Hepatocyte (in vitro differentiated cells): Measurements from ENCODE around the gene ATXN1. TPM values are rescaled to one million over a fixed set of nuclear protein-coding genes. Genes with fewer than 3 reads are reported as not detected.

ENCODE experiments used
- DNase-seq: peaks from one replicate; pipeline ENCODE4 v3.0.0-alpha.2; 2016; ENCODE audit warnings: low spot score
- H2AFZ ChIP-seq: fragments of 200-600 bp; sonication (generic); 2 replicates; pipeline ENCODE4 v1.6.0; 2016; ENCODE audit warnings: antibody characterized with exemption, mild to moderate bottlenecking
- H3K27ac ChIP-seq: fragments of 200-600 bp; sonication (generic); 2 replicates; pipeline ENCODE4 v1.5.1; 2016; ENCODE audit warnings: mild to moderate bottlenecking
- H3K27me3 ChIP-seq: fragments of 200-600 bp; sonication (generic); 2 replicates; pipeline ENCODE4 v1.6.1; 2016
- H3K36me3 ChIP-seq: fragments of 200-600 bp; sonication (generic); replicated peaks from 2 replicates; pipeline ENCODE4 v1.5.1; 2016; ENCODE audit warnings: low read depth; ENCODE audit not compliant: insufficient read depth
- H3K4me1 ChIP-seq: fragments of 200-600 bp; sonication (generic); 2 replicates; pipeline ENCODE4 v1.5.1; 2016; ENCODE audit warnings: mild to moderate bottlenecking, moderate library complexity; ENCODE audit not compliant: insufficient read depth
- H3K4me2 ChIP-seq: fragments of 200-600 bp; sonication (generic); 2 replicates; pipeline ENCODE4 v1.6.0; 2016
- H3K4me3 ChIP-seq: fragments of 200-600 bp; sonication (generic); 2 replicates; pipeline ENCODE4 v1.5.1; 2016; ENCODE audit warnings: mild to moderate bottlenecking
- H3K79me2 ChIP-seq: fragments of 200-600 bp; sonication (generic); 2 replicates; pipeline ENCODE4 v1.6.0; 2017; ENCODE audit warnings: mild to moderate bottlenecking
- H3K9me2 ChIP-seq: fragments of 200-600 bp; sonication (generic); replicated peaks from 2 replicates; pipeline ENCODE4 v1.6.0; 2017; ENCODE audit warnings: mild to moderate bottlenecking; ENCODE audit not compliant: insufficient read depth
- H3K9me3 ChIP-seq: fragments of 200-600 bp; sonication (generic); 2 replicates; pipeline ENCODE4 v1.5.1; 2016; ENCODE audit warnings: low read depth, mild to moderate bottlenecking
- H4K20me1 ChIP-seq: fragments of 200-600 bp; sonication (generic); 2 replicates; pipeline ENCODE4 v1.6.0; 2016; ENCODE audit warnings: mild to moderate bottlenecking; ENCODE audit not compliant: insufficient read depth, poor library complexity, severe bottlenecking
- CTCF ChIP-seq: fragments of 200-600 bp; sonication (generic); IDR thresholded peaks from 2 replicates; pipeline ENCODE4 v1.5.1; 2016; ENCODE audit warnings: antibody characterized with exemption, mild to moderate bottlenecking; ENCODE audit not compliant: poor library complexity
- EZH2 ChIP-seq: fragments of 200-600 bp; sonication (generic); IDR thresholded peaks from 2 replicates; pipeline ENCODE4 v1.6.1; 2016; ENCODE audit warnings: antibody characterized with exemption, mild to moderate bottlenecking, borderline replicate concordance
- EZH2phosphoT487 ChIP-seq: fragments of 200-600 bp; sonication (generic); IDR thresholded peaks from one replicate; pipeline ENCODE4 v1.6.1; 2018; ENCODE audit warnings: antibody characterized with exemption, mild to moderate bottlenecking, low read depth, moderate library complexity; ENCODE audit not compliant: unreplicated experiment, severe bottlenecking
- WGBS: methylation state at CpG from one replicate; pipeline ENCODE4 v1.1.6; 2016; ENCODE audit warnings: low lambda C conversion rate; ENCODE audit errors: missing lambda C conversion rate; 5-methylcytosine and 5-hydroxymethylcytosine counted together
- polyA plus RNA-seq: library from polyadenylated mRNA; unstranded; fragments of >200 nt; fragmentation: Nextera tagmentation; extraction: Ambion mirVana; gene quantifications from 2 replicates; pipeline ENCODE4 v1.2.1, GENCODE V29; 2016
- total RNA-seq: library from RNA; depleted of rRNA; stranded (reverse); fragments of >200 nt; gene quantifications from 2 replicates; pipeline ENCODE4 v1.2.3, GENCODE V29; 2014

Gene ATXN1
- total and polyA plus RNA-seq, 2 experiments from 2014 or later = 14.7 to 32.6 TPM

DNA sequence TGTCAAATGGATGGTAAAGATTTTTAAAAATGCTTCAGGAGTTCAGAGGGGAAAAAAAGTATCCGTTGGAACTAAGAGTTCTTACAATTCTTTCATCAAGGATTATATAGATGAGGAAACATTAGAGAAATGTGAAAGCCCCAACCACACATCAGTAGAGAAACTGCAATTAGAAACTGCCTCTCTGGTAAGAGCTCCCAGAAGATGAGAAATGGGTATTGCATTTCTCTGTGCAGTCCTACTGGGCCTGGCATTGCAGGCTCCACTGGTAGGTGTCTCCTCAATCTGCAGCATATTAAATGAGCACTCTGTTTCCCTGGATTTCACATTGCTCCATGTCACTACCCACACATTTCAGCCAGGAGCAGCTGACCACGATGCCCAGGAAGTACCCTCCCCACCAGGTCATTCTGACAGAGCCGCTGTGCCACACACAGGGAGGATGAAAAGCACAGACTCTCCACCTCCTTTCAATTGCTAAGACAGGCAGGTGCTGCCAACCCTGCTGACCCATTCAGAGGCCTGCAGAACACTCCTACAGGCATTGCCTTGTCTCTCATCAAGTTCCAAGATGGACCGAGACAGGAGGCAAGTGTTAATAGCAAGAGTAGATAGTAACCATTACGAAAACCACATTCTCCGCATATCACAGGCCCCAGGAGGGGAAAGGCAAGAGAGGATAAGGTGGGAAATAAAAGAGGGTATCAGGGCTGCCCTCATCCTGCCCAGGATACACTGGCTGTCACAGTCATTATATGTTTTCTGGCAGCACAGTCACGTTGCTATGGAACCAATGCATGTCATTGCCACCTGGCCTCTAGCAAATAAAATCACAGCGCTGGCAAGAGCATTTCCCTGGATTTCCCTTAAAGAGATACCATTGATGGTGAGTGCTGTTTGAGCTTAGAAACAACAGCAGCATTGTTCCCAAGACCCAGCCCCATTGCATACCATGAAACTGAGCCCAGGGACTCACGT is 241.7 kb downstream of the ATXN1 start:
- H3K4me2 ChIP-seq = no peak overlapping the region
- H3K9me2 ChIP-seq = no peaks in the 10 kb centered on the region
- no peaks in the 10 kb centered on the region for H3K27me3 ChIP-seq
- H3K9me3 ChIP-seq = no peaks in the 10 kb centered on the region
- H3K36me3 ChIP-seq = no peaks in the 10 kb centered on the region
- peaks cover 3% of the 10 kb centered on the region for H3K79me2 ChIP-seq
- H3K4me1 ChIP-seq = peaks cover 5% of the 10 kb centered on the region
- 63% methylated on average over 9 of the region's 9 CpGs for WGBS
- peak overlapping the region; percentile 33 for H3K27ac ChIP-seq
- TF ChIP-seq CTCF = no peak
- no peak for TF ChIP-seq EZH2phosphoT487
- TF ChIP-seq EZH2 = no peak
- H2AFZ ChIP-seq = no peak overlapping the region
- no peak overlapping the region for H3K4me3 ChIP-seq
- no peak for DNase-seq
- peaks cover 4% of the 10 kb centered on the region for H4K20me1 ChIP-seq

DNA sequence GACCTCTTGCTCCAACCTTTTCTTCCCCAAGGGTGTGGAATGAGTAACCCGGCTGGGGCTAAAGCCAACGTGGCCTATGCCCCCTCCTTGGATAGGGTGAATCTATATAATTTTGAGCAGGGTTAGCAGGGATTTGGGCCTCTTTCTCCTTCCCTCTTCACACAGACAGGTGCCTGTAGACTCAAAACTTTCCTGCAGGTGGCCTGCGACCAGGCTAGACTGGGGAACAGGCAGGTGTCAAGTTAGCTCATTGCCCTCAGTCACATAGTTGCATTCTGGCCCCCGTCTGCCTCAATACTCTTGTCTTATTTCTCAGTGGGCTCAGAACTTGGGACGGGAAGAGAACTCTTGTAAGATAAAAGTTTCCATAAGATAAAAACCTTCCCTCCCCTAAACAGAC is 243.0 kb downstream of the ATXN1 start:
- Histone ChIP-seq H3K79me2 (peaks cover 3% of the 10 kb centered on the region), H3K9me3 (no peaks in the 10 kb centered on the region), H3K27me3 (no peaks in the 10 kb centered on the region), H3K4me1 (no peaks in the 10 kb centered on the region), H3K27ac (no peak overlapping the region), H3K4me3 (no peak overlapping the region), H3K9me2 (no peaks in the 10 kb centered on the region), H3K4me2 (no peak overlapping the region), H4K20me1 (peaks cover 4% of the 10 kb centered on the region), H2AFZ (no peak overlapping the region), H3K36me3 (no peaks in the 10 kb centered on the region)
- WGBS = 68% methylated on average over 5 of the region's 5 CpGs
- TF ChIP-seq CTCF (no peak), EZH2 (no peak), EZH2phosphoT487 (no peak)
- no peak for DNase-seq

GRCh38 chr6:16514249-16514648 is 247.0 kb downstream of the ATXN1 start:
- TF ChIP-seq CTCF = peak; percentile 55
- TF ChIP-seq EZH2 = no peak
- no peaks in the 10 kb centered on the region for H3K9me2 ChIP-seq
- H3K4me1 ChIP-seq = peaks cover 19% of the 10 kb centered on the region
- no peaks in the 10 kb centered on the region for H3K27me3 ChIP-seq
- H3K9me3 ChIP-seq = no peaks in the 10 kb centered on the region
- no peaks in the 10 kb centered on the region for H3K36me3 ChIP-seq
- no peak overlapping the region for H3K27ac ChIP-seq
- WGBS = 40% methylated on average over 8 of the region's 8 CpGs
- no peak overlapping the region for H3K4me2 ChIP-seq
- H3K4me3 ChIP-seq = no peak overlapping the region
- DNase-seq = peak; percentile 36
- H4K20me1 ChIP-seq = no peaks in the 10 kb centered on the region
- H3K79me2 ChIP-seq = peaks cover 10% of the 10 kb centered on the region
- no peak overlapping the region for H2AFZ ChIP-seq
